NCI-H2171 treated with DMSO at 0.1 percent for 48 hours (cell line): Measurements from ENCODE around the gene PTGES3L.
"Not testable (repeated sequence)": the region's sequence is repeated elsewhere in the genome, so short reads cannot be mapped to it uniquely, and the experiment has no call there.

Experiments used
- DNase-seq: peaks from one replicate; lab custom pipeline; 2025; lab: John Stamatoyannopoulos, UW

Gene PTGES3L

GRCh38 chr17:42919522-42920077 is 60.3 kb downstream of the PTGES3L start:
- not testable (repeated sequence) for DNase-seq

- DNase-seq, result no peak
Measured at GRCh38 chr17:42918902-42919521, 60.9 kb downstream of the PTGES3L start.
